Measurements from ENCODE around the gene PGF. TPM values are rescaled to one million over a fixed set of nuclear protein-coding genes. Genes with fewer than 3 reads are reported as not detected.

Gene PGF
- total and polyA plus RNA-seq, 2 of the 13 experiments (the other 11 are each of a cell fraction or from before 2014, with no cell fraction given): 10.7 to 27.5 TPM

DNA sequence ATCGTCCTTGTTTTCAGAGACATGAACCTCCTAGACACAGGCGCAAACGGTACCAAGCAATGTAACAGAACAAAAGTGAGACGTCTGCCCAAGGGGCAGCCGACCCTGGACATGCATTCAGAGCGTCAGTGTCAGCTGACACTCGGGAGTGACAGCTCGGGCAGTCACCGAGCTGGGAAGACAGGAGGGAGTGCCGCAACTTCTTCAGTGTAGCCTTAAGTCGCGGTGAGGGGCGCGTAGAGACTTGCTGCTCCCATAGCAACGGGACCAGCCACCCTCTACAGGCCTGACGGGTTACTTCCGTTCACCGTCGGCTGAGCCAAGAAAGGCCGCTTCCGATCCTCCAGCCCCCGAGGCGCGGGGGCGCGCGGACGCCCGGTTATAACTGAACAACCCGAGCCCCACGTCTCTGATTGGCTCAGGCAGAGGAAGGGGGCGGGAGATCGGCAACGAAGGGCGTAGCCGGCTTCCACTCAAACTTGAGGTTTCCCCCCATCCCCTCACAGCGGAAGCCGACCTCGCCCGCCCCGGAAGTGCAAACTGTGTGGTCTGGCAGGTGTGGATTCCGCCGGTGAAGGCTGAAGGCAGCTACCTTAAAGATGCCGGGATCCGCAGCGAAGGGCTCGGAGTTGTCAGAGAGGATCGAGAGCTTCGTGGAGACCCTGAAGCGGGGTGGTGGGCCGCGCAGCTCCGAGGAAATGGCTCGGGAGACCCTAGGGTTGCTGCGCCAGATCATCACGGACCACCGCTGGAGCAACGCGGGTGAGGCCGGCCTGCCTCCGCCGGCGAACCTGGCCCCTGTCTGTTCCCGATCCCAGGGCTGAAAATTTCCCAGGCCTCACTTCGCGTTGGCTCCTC lies 47.2 kb upstream of the PGF start, which contains the start of gene EIF2B2 (continued):
- TF ChIP-seq ZBTB40 (IDR thresholded peaks at IDR 0.05): peak; percentile 78
- peak; percentile 56; the same call in 1 of the 2 replicates for TF ChIP-seq ZBTB40 (CRISPR knock-in tag; IDR thresholded peaks at IDR 0.05)
- peak; percentile 84; the same call in 1 of the 2 replicates for TF ChIP-seq HBP1 (CRISPR knock-in tag; IDR thresholded peaks at IDR 0.05; ENCODE audit: low read depth)
- TF ChIP-seq ZNF224 (CRISPR knock-in tag; IDR thresholded peaks at IDR 0.05): peak; percentile 89; the same call in 1 of the 2 replicates
- TF ChIP-seq RFX3 (CRISPR knock-in tag; IDR thresholded peaks at IDR 0.05): peak; percentile 81
- peak; percentile 43 for TF ChIP-seq ZMYM4 (CRISPR knock-in tag; IDR thresholded peaks at IDR 0.05)
- peak; percentile 15; the same call in 1 of the 2 replicates for TF ChIP-seq DMAP1 (CRISPR knock-in tag; IDR thresholded peaks at IDR 0.05)
- peak; percentile 45 for TF ChIP-seq HNRNPLL (IDR thresholded peaks at IDR 0.05; ENCODE audit: low read depth, low read length, poor library complexity, severe bottlenecking)
- peak; percentile 70 for TF ChIP-seq ASH2L (IDR thresholded peaks at IDR 0.05; ENCODE audit: insufficient read length, low read depth, low read length)
- TF ChIP-seq ZNF280D (CRISPR knock-in tag; IDR thresholded peaks at IDR 0.05): peak; percentile 65; the same call in 1 of the 2 replicates
- TF ChIP-seq MXI1 (IDR thresholded peaks at IDR 0.05; ENCODE audit: borderline replicate concordance, low read depth, low read length): peak; percentile 72; the same call in 1 of the 3 replicates
- TF ChIP-seq CSRNP2 (CRISPR knock-in tag; conservative IDR thresholded peaks at IDR 0.05; ENCODE audit: low read depth): no peak
